Neural cell (in vitro differentiated cells): ENCODE results near the gene VAMP5. TPM values are rescaled to one million over a fixed set of nuclear protein-coding genes. Genes with fewer than 3 reads are reported as not detected.
"Not testable (repeated sequence)": the region's sequence is repeated elsewhere in the genome, so short reads cannot be mapped to it uniquely, and the experiment has no call there.

Source experiments
- H2AFZ ChIP-seq: fragments of 200-600, 300-800 bp; sonication (generic), shearing (Covaris generic); 2 replicates; pipeline ENCODE4 v1.6.0; 2014; ENCODE audit warnings: low read depth, mild to moderate bottlenecking, antibody characterized with exemption, low read length, moderate library complexity
- H3F3A ChIP-seq: fragments of 200-600 bp; shearing (Covaris generic); 2 replicates; pipeline ENCODE4 v1.6.1; 2016; ENCODE audit warnings: mild to moderate bottlenecking, moderate library complexity, mixed read lengths, antibody characterized with exemption, low read length; ENCODE audit not compliant: insufficient read depth, poor library complexity, severe bottlenecking
- H3K27ac ChIP-seq: fragments of 200-600, 300-800 bp; sonication (generic), shearing (Covaris generic); 2 replicates; pipeline ENCODE4 v1.5.1; 2014; ENCODE audit warnings: mild to moderate bottlenecking, low read length, moderate library complexity
- H3K27me3 ChIP-seq: fragments of 300-800, 200-600 bp; sonication (generic), shearing (Covaris generic); 2 replicates; pipeline ENCODE4 v1.6.0; 2014; ENCODE audit warnings: mild to moderate bottlenecking, low read depth, low read length, moderate library complexity; ENCODE audit not compliant: insufficient read depth
- H3K36me3 ChIP-seq: fragments of 300-800, 200-600 bp; sonication (generic), shearing (Covaris generic); 2 replicates; pipeline ENCODE4 v1.5.1; 2014; ENCODE audit warnings: mild to moderate bottlenecking, antibody characterized with exemption, low read length, moderate library complexity; ENCODE audit not compliant: insufficient read depth
- H3K4me2 ChIP-seq: fragments of 300-800, 200-600 bp; sonication (generic), shearing (Covaris generic); 2 replicates; pipeline ENCODE4 v1.6.0; 2014; ENCODE audit warnings: mild to moderate bottlenecking, low read length
- H3K4me3 ChIP-seq: fragments of 300-800, 200-600 bp; sonication (generic), shearing (Covaris generic); 2 replicates; pipeline ENCODE4 v1.5.1; 2014; ENCODE audit warnings: mild to moderate bottlenecking, low read length, moderate library complexity
- H3K79me2 ChIP-seq: fragments of 200-600 bp; shearing (Covaris generic); replicated peaks from 2 replicates; pipeline ENCODE4 v1.6.0; 2014; ENCODE audit warnings: mild to moderate bottlenecking, low read length, moderate library complexity; ENCODE audit not compliant: insufficient read depth
- H3K9ac ChIP-seq: fragments of 300-800, 200-600 bp; sonication (generic), shearing (Covaris generic); 2 replicates; pipeline ENCODE4 v1.6.1; 2016; ENCODE audit warnings: mild to moderate bottlenecking, low read length, mixed read lengths
- H3K9me2 ChIP-seq: fragments of 200-600 bp; shearing (Covaris generic); 2 replicates; pipeline ENCODE4 v1.6.1; 2016; ENCODE audit warnings: mild to moderate bottlenecking, low read length, mixed read lengths; ENCODE audit not compliant: insufficient read depth
- H3K9me3 ChIP-seq: fragments of 200-600, 300-800 bp; sonication (generic), shearing (Covaris generic); 2 replicates; pipeline ENCODE4 v1.6.1; 2016; ENCODE audit warnings: mild to moderate bottlenecking, mixed run types, low read length, moderate library complexity, mixed read lengths
- H4K20me1 ChIP-seq: fragments of 200-600 bp; shearing (Covaris generic); 2 replicates; pipeline ENCODE4 v1.6.1; 2016; ENCODE audit warnings: mild to moderate bottlenecking, mixed run types; ENCODE audit not compliant: insufficient read depth
- EP300 ChIP-seq: fragments of 450-650 bp; conservative IDR thresholded peaks from 2 replicates; pipeline ENCODE4 v1.6.1; 2014; ENCODE audit warnings: antibody characterized with exemption, mild to moderate bottlenecking, moderate library complexity; ENCODE audit not compliant: poor library complexity, severe bottlenecking
- EZH2 ChIP-seq: fragments of 200-600, 300-800 bp; shearing (Covaris generic), sonication (generic); IDR thresholded peaks from 2 replicates; pipeline ENCODE4 v1.6.1; 2014; ENCODE audit warnings: antibody characterized with exemption, low read length, borderline replicate concordance, mild to moderate bottlenecking; ENCODE audit not compliant: insufficient read depth, poor library complexity, severe bottlenecking
- MXI1 ChIP-seq: fragments of 450-650 bp; conservative IDR thresholded peaks from 2 replicates; pipeline ENCODE4 v1.6.1; 2014; ENCODE audit warnings: antibody characterized with exemption, mild to moderate bottlenecking; ENCODE audit not compliant: poor library complexity, severe bottlenecking
- POLR2AphosphoS5 ChIP-seq: IDR thresholded peaks from 2 replicates; pipeline ENCODE4 v1.6.1; 2012
- RAD21 ChIP-seq: fragments of 450-650 bp; conservative IDR thresholded peaks from 2 replicates; pipeline ENCODE4 v1.6.1; 2014; ENCODE audit warnings: antibody characterized with exemption, mild to moderate bottlenecking, moderate library complexity
- REST ChIP-seq: IDR thresholded peaks from 2 replicates; pipeline ENCODE4 v1.6.1; 2012; ENCODE audit warnings: borderline replicate concordance
- SMC3 ChIP-seq: fragments of 450-650 bp; conservative IDR thresholded peaks from 2 replicates; pipeline ENCODE4 v1.6.1; 2014; ENCODE audit warnings: antibody characterized with exemption, mild to moderate bottlenecking, moderate library complexity; ENCODE audit not compliant: poor library complexity
- TAF1 ChIP-seq: IDR thresholded peaks from 2 replicates; pipeline ENCODE4 v1.6.1; 2012; ENCODE audit warnings: low read depth
- polyA plus RNA-seq: library from polyadenylated mRNA; depleted of rRNA; stranded (reverse); fragments of >200 nt; gene quantifications from 2 replicates; pipeline ENCODE4 v1.2.3, GENCODE V29; 2014
- TF ChIP-seq, protein P1 (sequence below): fragments of 450-650 bp; IDR thresholded peaks from 2 replicates; pipeline ENCODE4 v1.5.1; 2014; ENCODE audit warnings: antibody characterized with exemption, mild to moderate bottlenecking, moderate library complexity; ENCODE audit not compliant: poor library complexity, severe bottlenecking

The VAMP5 gene
- polyA plus RNA-seq, 1 donor from 2014 or later: not detected

GRCh38 chr2:85602476-85603234, 18.4 kb downstream of the VAMP5 start, which contains the start of gene TMEM150A:
Gene TMEM150A, minus strand, starts transcription at chr2:85602698. Its CDS starts 750 bp downstream, at chr2:85601948.
- H3K4me3 ChIP-seq: peak within 1 kb of the TSS; percentile 77
- peak within 1 kb of the TSS; percentile 15 for H2AFZ ChIP-seq
- H3F3A ChIP-seq: no peaks in the 10 kb centered on the region
- H3K9me2 ChIP-seq: no peaks in the 10 kb centered on the region
- H4K20me1 ChIP-seq: no peaks in the 10 kb centered on the region
- no peaks in the 10 kb centered on the region for H3K79me2 ChIP-seq
- no peaks in the 10 kb centered on the region for H3K27me3 ChIP-seq
- no peaks in the 10 kb centered on the region for H3K9me3 ChIP-seq
- H3K9ac ChIP-seq: peak within 1 kb of the TSS; percentile 59
- peak within 1 kb of the TSS; percentile 91 for H3K4me2 ChIP-seq
- H3K27ac ChIP-seq: peak within 1 kb of the TSS; percentile 28
- TF ChIP-seq, protein P1, sequence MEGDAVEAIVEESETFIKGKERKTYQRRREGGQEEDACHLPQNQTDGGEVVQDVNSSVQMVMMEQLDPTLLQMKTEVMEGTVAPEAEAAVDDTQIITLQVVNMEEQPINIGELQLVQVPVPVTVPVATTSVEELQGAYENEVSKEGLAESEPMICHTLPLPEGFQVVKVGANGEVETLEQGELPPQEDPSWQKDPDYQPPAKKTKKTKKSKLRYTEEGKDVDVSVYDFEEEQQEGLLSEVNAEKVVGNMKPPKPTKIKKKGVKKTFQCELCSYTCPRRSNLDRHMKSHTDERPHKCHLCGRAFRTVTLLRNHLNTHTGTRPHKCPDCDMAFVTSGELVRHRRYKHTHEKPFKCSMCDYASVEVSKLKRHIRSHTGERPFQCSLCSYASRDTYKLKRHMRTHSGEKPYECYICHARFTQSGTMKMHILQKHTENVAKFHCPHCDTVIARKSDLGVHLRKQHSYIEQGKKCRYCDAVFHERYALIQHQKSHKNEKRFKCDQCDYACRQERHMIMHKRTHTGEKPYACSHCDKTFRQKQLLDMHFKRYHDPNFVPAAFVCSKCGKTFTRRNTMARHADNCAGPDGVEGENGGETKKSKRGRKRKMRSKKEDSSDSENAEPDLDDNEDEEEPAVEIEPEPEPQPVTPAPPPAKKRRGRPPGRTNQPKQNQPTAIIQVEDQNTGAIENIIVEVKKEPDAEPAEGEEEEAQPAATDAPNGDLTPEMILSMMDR: peak; percentile 33
- TF ChIP-seq REST (peak; percentile 40), SMC3 (peak; percentile 23), TAF1 (no peak), MXI1 (peak; percentile 97), EP300 (peak; percentile 24), RAD21 (no peak), POLR2AphosphoS5 (no peak), EZH2 (no peak)
- no peaks in the 10 kb centered on the region for H3K36me3 ChIP-seq

GRCh38 chr2:85604133-85604444, 19.9 kb downstream of the VAMP5 start:
- not testable (repeated sequence) for H3K9ac ChIP-seq, H3F3A ChIP-seq, H2AFZ ChIP-seq, H3K36me3 ChIP-seq, H3K27me3 ChIP-seq, H4K20me1 ChIP-seq, H3K9me2 ChIP-seq, H3K27ac ChIP-seq, H3K4me2 ChIP-seq, H3K79me2 ChIP-seq, H3K9me3 ChIP-seq
- peak overlapping the region; percentile 77 for H3K4me3 ChIP-seq
